HG02840 (cell line): ENCODE data around the gene ATP1A4.

Experiments used
- ATAC-seq: cut with Tn5 transposase; IDR thresholded peaks from one replicate; pipeline ENCODE4 v1.9.1; 2021; ENCODE audit warnings: mild to moderate bottlenecking, moderate library complexity, moderate number of reproducible peaks; ENCODE audit not compliant: unreplicated experiment, low FRiP score

Gene ATP1A4

DNA sequence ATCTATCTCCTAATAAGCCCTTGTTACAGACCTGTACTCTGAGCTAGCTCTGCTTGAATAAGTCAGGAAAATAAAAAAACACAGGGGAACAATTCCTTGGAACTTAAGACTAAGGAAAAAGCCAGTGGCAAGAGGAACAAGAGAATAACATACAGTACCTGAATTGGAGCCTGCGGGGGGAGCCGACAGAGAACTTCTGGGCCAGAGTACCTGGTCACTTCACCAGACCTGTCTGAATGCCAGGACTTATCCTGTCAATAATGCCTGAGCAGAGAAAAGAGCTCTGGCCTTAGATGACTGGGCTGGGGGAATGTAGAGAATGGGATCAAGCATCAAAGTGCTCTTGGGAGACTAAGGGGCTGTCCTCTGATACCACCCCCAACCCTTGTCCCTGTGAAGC lies 68.9 kb downstream of the ATP1A4 start:
- no peak for ATAC-seq

DNA sequence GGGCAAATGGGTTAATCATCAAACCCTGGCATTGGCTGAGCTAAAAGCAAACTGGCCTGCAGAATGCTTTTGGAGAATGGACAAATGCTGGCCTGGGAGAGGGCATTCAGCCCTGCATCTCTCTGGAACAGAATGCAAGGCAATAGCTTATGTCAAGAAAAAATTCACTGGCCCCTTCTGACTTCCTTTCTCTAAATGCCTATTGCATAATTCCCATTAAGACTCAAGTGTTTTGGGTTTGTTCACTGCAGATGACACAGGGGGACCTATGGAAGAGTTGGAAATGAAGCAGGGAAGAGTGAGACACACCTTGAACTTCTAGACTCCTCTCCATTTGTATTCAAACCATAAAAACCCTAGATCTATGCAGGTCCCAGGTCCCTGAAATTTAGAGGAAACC lies 69.7 kb downstream of the ATP1A4 start:
- no peak for ATAC-seq

DNA sequence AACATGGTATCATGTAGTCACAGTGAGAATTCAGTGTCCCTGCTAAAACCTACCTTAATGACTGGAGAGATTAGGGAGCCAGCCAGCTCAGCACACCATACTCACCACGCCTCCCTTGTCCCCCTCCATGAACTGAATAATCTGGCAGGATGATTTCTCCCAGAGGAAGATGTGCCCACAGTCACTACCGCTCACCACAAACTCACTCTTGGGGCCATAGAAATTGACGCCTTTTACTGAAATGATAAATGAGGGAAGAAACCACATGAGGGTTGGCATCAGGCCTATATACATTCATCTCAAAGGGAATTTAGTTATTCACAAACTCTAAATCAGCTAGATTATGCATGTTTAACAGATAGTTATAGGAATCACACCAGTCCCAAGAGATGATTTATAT lies 71.1 kb downstream of the ATP1A4 start:
- ATAC-seq: no peak

DNA sequence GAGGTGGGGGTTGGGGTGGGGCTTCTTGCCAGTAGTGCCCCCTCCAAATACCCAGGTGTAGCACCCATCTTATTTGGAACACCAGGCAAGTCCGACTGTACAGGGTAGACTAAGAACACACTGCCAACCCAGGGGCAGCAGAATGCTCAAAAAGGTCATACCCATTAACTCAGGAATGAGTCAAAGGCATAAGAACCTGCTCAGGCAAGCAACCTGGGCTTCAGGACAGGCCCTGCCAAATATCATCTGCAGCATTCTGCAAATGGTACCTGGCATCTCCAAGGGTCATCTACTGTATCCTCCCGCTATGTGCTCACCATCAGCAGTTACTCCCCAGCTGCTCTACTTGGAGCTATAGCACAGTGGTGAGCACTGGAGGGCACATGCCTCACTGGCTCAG lies 73.2 kb downstream of the ATP1A4 start:
- no peak for ATAC-seq

DNA sequence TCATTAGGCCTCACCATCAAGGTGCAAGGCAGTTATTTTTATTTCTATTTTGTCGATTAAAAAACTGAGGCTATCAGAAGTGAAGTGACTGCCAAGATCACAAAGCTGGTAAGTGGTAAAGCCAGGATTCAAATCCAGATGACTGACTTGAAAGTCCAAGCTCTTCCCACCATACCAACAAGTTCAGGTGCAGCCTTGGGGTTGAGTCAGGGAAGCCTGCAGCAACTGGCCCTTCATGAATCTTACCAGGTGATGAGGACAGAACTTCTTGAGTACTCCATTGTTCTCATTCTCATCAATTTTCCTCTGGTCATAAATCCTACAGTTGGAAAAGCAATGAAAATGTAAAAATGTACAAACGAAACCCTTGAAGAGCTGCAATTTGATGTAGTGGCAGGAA lies 73.9 kb downstream of the ATP1A4 start:
- ATAC-seq: no peak

DNA sequence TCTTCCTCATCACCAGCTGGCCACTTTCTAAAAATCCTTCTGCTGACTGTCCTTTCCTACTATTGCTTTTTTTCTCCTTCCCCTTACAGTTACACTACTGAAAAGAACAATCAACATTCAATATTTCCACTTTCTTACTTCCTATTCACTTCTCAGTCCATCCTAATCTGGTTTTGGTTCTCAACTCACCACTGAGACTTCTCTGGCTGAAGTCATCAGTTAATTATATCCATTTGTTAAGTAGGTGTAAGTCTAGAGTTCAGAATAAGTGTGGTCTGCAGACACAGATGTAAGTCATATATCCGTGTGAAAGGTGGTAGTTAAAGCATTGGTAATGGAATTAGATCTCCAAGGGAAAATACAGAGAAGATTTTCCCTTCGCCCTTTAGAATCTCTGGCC lies 75.2 kb downstream of the ATP1A4 start:
- no peak for ATAC-seq

DNA sequence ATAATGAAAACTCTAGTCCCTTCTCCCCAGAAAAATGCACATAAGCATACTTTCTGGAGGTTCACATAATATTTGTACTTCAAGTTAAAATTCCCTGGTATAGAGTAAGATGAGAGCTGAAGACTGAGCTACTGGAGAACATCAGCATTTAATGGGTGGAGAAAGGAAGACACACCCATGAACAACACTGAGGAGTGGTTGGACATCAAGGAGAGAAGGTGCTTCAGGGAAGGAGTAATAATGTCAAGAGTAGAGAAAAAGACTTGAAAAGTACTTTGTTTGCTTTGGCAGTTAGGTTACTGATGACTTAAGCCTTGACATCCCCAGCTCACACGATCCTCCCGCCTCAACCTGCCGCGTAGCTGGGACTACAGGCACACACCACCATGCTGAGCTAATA lies 75.6 kb downstream of the ATP1A4 start:
- ATAC-seq: no peak

DNA sequence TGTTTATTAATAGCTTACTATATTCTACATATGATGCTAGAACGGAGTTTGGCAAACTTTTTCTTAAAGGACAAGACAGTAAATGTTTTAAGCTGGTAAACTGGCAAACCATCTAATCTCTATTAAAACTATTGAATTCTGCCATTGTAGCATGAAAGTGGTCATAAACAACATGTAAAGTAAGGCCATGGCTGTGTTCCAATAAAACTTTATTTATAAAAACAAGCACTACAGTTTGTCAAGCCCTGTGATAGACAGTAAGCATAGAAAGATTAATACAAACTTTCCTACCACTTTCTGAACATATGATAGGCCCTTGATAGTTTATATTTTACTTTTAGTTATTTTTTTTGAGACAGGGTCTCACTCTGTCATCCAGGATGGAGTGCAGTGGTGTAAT lies 76.2 kb downstream of the ATP1A4 start:
- no peak for ATAC-seq

DNA sequence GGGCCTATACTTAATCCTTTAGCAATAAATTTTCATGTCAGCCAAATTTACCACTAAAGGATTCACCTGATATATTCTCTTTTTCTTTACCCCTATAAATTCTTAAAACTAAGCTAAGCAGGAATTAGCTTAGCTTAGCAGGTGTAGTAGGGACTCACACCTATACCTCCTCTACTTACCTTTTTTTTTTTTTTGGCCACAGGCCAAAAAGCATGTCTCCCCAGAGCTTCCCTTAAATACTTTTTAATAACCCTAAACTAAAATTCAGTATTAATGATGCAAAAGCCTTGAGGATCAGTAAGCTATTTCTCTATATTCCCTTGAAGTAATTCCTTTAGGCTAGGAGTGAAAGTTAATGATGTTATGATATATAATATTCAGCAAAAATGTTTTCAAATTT lies 77.0 kb downstream of the ATP1A4 start:
- ATAC-seq: no peak

DNA sequence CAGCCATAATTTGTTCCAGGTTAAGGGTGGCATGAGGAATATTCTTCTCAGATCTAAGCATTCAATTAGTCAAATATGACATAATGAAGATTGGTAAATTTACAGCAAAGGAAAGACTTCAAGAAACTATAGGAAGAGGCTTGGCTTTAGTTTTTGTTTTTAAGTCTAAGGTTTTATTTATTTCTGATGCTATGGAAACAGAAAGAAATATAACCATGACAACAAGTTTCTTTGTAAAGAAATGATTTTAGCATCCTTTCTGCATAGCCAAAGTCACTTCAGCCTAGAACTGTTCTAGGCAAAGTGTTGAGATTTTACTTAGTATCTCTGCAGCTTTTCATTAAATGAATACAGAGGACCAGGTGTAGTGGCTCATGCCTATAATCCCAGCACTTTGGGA lies 81.5 kb downstream of the ATP1A4 start:
- no peak for ATAC-seq
